Activated CD8-positive, alpha-beta memory T cell treated with anti-CD3 and anti-CD28 coated beads for 4 hours (primary cell): Measurements from ENCODE around the gene SDK1.
"Not testable (repeated sequence)": the region's sequence is repeated elsewhere in the genome, so short reads cannot be mapped to it uniquely, and the experiment has no call there.

Experiments used
- DNase-seq, 2 donors: peaks; one replicate each; pipeline ENCODE4 v3.0.0-alpha.2; 2020; ENCODE audit warnings: low read depth in 2 of 2

Gene SDK1

DNA sequence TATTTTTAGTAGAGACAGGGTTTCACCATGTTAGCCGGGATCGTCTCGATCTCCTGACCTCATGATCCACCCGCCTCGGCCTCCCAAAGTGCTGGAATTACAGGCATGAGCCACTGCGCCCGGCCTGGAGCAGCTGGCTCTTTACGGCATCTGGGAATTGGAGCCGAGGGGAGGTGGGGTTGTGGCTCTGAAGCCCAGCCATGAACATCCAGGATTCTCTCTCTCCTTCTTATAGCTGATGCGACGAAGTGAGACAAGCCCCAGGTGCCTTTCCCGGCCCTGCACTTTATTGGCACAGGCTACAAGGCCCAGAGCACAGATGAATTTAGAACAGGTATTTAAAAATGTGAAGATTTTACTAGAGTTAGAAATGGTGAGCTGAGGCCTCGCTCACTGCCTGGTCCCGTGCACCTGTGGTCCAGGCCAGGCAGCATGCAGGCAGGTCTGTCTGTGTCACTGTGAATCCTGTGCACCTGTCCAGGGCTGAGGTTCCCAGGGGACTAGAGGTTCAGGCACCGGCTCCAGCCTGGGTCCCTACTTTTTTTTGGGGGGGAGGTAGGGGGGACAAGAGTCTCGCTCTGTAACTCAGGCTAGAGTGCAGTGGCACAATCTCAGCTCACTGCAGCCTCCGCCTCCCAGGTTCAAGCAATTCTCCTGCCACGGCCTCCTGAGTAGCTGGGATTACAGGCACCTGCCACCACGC lies 1001.3 kb downstream of the SDK1 start:
- DNase-seq, result no peak

DNA sequence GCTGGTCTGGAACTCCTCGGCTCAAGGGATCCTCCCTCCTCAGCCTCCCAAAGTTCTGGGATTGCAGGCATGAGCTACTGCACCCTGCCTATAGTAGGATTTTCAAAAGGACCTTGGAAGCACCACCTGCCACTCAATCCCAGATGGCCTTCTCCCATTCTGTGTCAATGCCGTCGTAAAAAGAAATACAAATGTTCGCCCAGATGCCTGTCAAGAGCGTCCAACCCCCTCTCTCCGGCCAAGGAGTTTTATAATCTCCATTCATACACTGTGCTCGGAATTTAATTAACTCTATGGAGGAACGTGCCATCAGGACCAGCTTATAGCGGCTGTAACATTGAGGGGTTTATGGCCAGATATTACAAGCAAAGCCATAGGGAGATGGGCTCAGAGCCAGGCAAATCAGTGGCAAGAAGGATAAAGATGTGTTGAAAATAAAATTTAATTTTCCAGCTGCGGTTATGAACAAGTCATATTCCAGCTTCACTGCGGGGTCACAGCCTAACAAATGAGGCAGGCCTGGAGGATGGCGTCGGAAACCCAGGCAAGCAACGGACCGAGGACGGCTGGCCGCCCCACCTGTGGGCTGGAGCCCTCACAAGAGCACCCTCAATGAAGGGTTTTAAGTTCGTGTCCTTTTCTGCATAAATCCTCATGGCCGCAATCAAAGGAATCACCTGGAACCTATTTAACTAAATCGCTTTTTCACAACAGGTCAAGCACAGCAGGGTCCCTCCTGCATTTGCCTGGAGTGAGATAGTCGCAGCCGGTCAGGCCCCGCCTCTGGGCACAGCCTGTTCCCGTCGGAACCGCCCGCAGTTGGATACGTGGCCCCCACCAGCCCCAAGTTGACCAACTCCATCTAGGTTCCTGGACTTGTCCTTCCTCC lies 1006.5 kb downstream of the SDK1 start:
- DNase-seq, result no peak

DNA sequence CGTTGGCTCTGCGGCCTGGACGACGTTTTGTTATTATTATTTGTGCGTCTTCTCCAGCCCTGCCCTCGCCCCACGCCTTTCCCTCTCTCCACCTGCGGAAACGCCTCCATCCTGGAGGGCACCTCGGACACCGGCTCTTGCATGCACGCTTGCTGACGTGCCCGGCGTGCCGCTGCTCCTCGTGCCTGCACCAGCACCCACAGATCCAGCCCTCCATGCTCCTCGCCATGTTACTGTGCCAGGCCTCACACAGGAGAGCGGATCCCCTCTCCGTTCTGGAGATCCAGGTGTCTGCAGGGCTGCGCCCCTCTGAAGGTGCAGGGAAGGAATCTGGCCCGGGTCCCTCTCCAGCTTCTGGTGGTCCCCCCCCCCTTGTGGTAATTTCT lies 1007.1 kb downstream of the SDK1 start:
- DNase-seq, result no peak

DNA sequence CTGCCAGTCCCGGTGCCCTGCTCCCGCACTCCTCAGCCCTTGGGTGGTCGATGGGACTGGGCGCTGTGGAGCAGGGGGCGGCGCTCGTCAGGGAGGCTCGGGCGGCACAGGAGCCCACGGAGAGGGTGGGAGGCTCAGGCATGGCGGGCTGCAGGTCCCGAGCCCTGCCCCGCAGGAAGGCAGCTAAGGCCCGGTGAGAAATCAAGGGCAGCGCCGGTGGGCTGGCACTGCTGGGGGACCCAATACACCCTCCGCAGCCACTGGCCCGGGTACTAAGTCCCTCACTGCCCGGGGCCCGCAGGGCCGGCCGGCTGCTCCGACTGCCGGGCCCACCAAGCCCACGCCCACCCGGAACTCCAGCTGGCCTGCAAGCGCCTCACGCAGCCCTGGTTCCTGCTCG lies 1012.9 kb downstream of the SDK1 start:
- DNase-seq, result not testable (repeated sequence)

DNA sequence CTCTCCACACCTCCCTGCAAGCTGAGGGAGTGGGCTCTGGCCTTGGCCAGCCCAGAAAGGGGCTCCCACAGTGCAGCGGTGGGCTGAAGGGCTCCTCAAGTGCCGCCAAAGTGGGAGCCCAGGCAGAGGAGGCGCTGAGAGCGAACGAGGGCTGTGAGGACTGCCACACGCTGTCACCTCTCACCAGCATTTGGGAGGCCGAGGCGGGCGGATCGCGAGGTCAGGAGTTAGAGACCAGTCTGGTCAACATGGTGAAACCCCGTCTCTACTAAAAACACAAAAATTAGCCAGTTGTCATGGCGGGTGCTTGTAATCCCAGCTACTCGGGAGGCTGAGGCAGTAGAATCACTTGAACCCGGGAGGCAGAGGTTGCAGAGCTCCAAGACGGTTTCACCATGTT lies 1013.3 kb downstream of the SDK1 start:
- not testable (repeated sequence) for DNase-seq
